IMR-90 (cell line): ENCODE measurements around the gene FOXR1. TPM values are rescaled to one million over a fixed set of nuclear protein-coding genes. Genes with fewer than 3 reads are reported as not detected.

Experiments used
- ATAC-seq: fragments of 200-7000 bp; cut with Tn5 transposase; 2 replicates; pipeline ENCODE4 v1.9.1; 2020; ENCODE audit warnings: low read depth, mild to moderate bottlenecking, moderate library complexity
- BruUV-seq: library from RNA; stranded (reverse); fragments of 400-500 nt; replicated peaks from 2 replicates; lab custom pipeline; 2021; lab: Mats Ljungman, UMichigan
- CTCF ChIA-PET: fragments of 300-600 bp; formaldehyde crosslinking; extraction: SDS; loops from one replicate; lab custom pipeline; 2021; ENCODE audit warnings: antibody characterized with exemption; lab: Yijun Ruan, JAX
- POLR2A ChIA-PET: fragments of 300-600 bp; sonication (Branson Sonifier 250); formaldehyde crosslinking; loops from one replicate; lab custom pipeline; 2022; ENCODE audit warnings: antibody characterized with exemption; ENCODE audit not compliant: unreplicated experiment; lab: Charles Lee
- DNase-seq: peaks from one replicate; pipeline ENCODE4 v3.0.0; 2013
- H2AFZ ChIP-seq: replicated peaks from 2 replicates; pipeline ENCODE3; 2013; ENCODE audit warnings: low read length, mild to moderate bottlenecking; ENCODE audit not compliant: poor library complexity
- H2AK5ac ChIP-seq: 2 replicates; pipeline ENCODE4 v1.6.1; 2013; ENCODE audit warnings: low read depth, low read length, inconsistent platforms
- H2AK9ac ChIP-seq: replicated peaks from 2 replicates; pipeline ENCODE3; 2013; ENCODE audit warnings: mild to moderate bottlenecking, low read depth, low read length, moderate library complexity; ENCODE audit not compliant: poor library complexity
- H2BK120ac ChIP-seq: 2 replicates; pipeline ENCODE4 v1.6.1; 2013; ENCODE audit warnings: low read depth, low read length, inconsistent platforms
- H2BK15ac ChIP-seq: 3 replicates; pipeline ENCODE4 v1.6.1; 2013; ENCODE audit warnings: low read depth, low read length, inconsistent platforms
- H2BK20ac ChIP-seq: 2 replicates; pipeline ENCODE4 v1.6.1; 2013; ENCODE audit warnings: low read depth, mild to moderate bottlenecking, inconsistent platforms, low read length, moderate library complexity
- H2BK5ac ChIP-seq: 2 replicates; pipeline ENCODE4 v1.6.1; 2013; ENCODE audit warnings: mild to moderate bottlenecking, low read depth, low read length, inconsistent platforms; ENCODE audit not compliant: poor library complexity, severe bottlenecking
- H3K14ac ChIP-seq: replicated peaks from 2 replicates; pipeline ENCODE4 v1.6.1; 2013; ENCODE audit warnings: low read depth, low read length, inconsistent platforms
- H3K18ac ChIP-seq: 2 replicates; pipeline ENCODE4 v1.6.1; 2013; ENCODE audit warnings: low read depth, low read length, control low read depth
- H3K23ac ChIP-seq: 2 replicates; pipeline ENCODE4 v1.6.1; 2013; ENCODE audit warnings: low read depth, low read length, inconsistent platforms
- H3K27ac ChIP-seq: 2 replicates; pipeline ENCODE4 v1.5.1; 2013; ENCODE audit warnings: mild to moderate bottlenecking, control low read depth, low read length; ENCODE audit not compliant: insufficient read depth
- H3K27me3 ChIP-seq: 2 replicates; pipeline ENCODE4 v1.6.1; 2013; ENCODE audit warnings: low read length; ENCODE audit not compliant: control insufficient read depth, insufficient read depth
- H3K36me3 ChIP-seq: 2 replicates; pipeline ENCODE4 v1.6.1; 2013; ENCODE audit warnings: low read length, mixed read lengths; ENCODE audit not compliant: control insufficient read depth, insufficient read depth
- H3K4ac ChIP-seq: 2 replicates; pipeline ENCODE4 v1.6.1; 2013; ENCODE audit warnings: low read depth, low read length, inconsistent platforms
- H3K4me1 ChIP-seq: 2 replicates; pipeline ENCODE4 v1.6.1; 2013; ENCODE audit warnings: low read length, mixed read lengths; ENCODE audit not compliant: control insufficient read depth, insufficient read depth
- H3K4me2 ChIP-seq: 2 replicates; pipeline ENCODE4 v1.6.1; 2013; ENCODE audit warnings: low read depth, mild to moderate bottlenecking, control low read depth, low read length, moderate library complexity
- H3K4me3 ChIP-seq: 2 replicates; pipeline ENCODE4 v1.5.1; 2013; ENCODE audit warnings: low read depth, mild to moderate bottlenecking, control low read depth, low read length, moderate library complexity; ENCODE audit not compliant: insufficient read depth
- H3K56ac ChIP-seq: 2 replicates; pipeline ENCODE4 v1.6.1; 2013; ENCODE audit warnings: low read length, inconsistent platforms; ENCODE audit not compliant: insufficient read depth; ENCODE audit errors: extremely low read depth
- H3K79me1 ChIP-seq, 2 experiments: 2 replicates each; pipeline ENCODE4 v1.6.1; 2013; ENCODE audit warnings: low read length in 2 of 2, inconsistent platforms in 1 of 2, low read depth in 1 of 2
- H3K9ac ChIP-seq: 2 replicates; pipeline ENCODE4 v1.6.1; 2013; ENCODE audit warnings: low read depth, low read length, control low read depth
- H3K9me1 ChIP-seq: 2 replicates; pipeline ENCODE4 v1.6.1; 2013; ENCODE audit warnings: low read length, inconsistent platforms; ENCODE audit not compliant: insufficient read depth
- H3K9me3 ChIP-seq: 2 replicates; pipeline ENCODE4 v1.6.1; 2013; ENCODE audit warnings: low read length; ENCODE audit not compliant: control insufficient read depth, insufficient read depth
- H4K20me1 ChIP-seq: 2 replicates; pipeline ENCODE4 v1.6.1; 2013; ENCODE audit warnings: low read length, inconsistent platforms; ENCODE audit not compliant: insufficient read depth
- H4K5ac ChIP-seq: 2 replicates; pipeline ENCODE4 v1.6.1; 2013; ENCODE audit warnings: mild to moderate bottlenecking, low read depth, low read length, control low read depth
- H4K8ac ChIP-seq, 2 experiments: 2 replicates each; pipeline ENCODE4 v1.6.1; 2013; ENCODE audit warnings: low read depth in 2 of 2, low read length in 2 of 2, control low read depth in 1 of 2, inconsistent platforms in 1 of 2
- H4K91ac ChIP-seq: 2 replicates; pipeline ENCODE4 v1.6.1; 2013; ENCODE audit warnings: low read depth, low read length, inconsistent platforms; ENCODE audit not compliant: insufficient read depth
- BHLHE40 ChIP-seq: fragments of 150-350 bp; IDR thresholded peaks from 2 replicates; pipeline ENCODE4 v1.6.1; 2016; ENCODE audit warnings: mild to moderate bottlenecking, low read depth, low read length
- CEBPB ChIP-seq: IDR thresholded peaks from 2 replicates; pipeline ENCODE4 v1.6.1; 2012; ENCODE audit warnings: low read depth, low read length, improper control_type of control experiment
- FOS ChIP-seq: fragments of 150-350 bp; IDR thresholded peaks from 2 replicates; pipeline ENCODE4 v1.6.1; 2016; ENCODE audit warnings: low read depth, low read length
- MAFK ChIP-seq: IDR thresholded peaks from 2 replicates; pipeline ENCODE4 v1.6.1; 2012; ENCODE audit warnings: low read depth, low read length, improper control_type of control experiment
- MXI1 ChIP-seq: IDR thresholded peaks from 2 replicates; pipeline ENCODE4 v1.6.1; 2012; ENCODE audit warnings: low read depth, mild to moderate bottlenecking, low read length, moderate library complexity, borderline replicate concordance
- NFE2L2 ChIP-seq: fragments of 150-350 bp; IDR thresholded peaks from 2 replicates; pipeline ENCODE4 v1.6.1; 2016; ENCODE audit warnings: low read depth, mild to moderate bottlenecking, low read length
- POLR2A ChIP-seq: IDR thresholded peaks from 2 replicates; pipeline ENCODE4 v1.6.1; 2012; ENCODE audit warnings: mild to moderate bottlenecking, low read depth, low read length
- RAD21 ChIP-seq: IDR thresholded peaks from 2 replicates; pipeline ENCODE4 v1.6.1; 2012; ENCODE audit warnings: low read length, improper control_type of control experiment
- SMC3 ChIP-seq: fragments of 150-350 bp; IDR thresholded peaks from 2 replicates; pipeline ENCODE4 v1.6.1; 2016; ENCODE audit warnings: low read depth, mild to moderate bottlenecking, antibody characterized with exemption, low read length, moderate library complexity
- WGBS, 2 experiments: methylation state at CpG; one replicate each; pipeline versions ENCODE4 v1.1.5 to v1.1.7; 2013; ENCODE audit warnings: missing lambda C conversion rate in 2 of 2; ENCODE audit not compliant: insufficient read length in 1 of 2; ENCODE audit errors: extremely low coverage in 2 of 2; 5-methylcytosine and 5-hydroxymethylcytosine counted together
- dilution Hi-C: fragments of 300-500 bp; cut with HindIII; formaldehyde crosslinking; loops from one replicate; pipeline ENCODE4 v1.14.3; 2018; ENCODE audit warnings: low sequenced_read_pairs; ENCODE audit not compliant: unreplicated experiment
- in situ Hi-C: fragments of 300-500 bp; cut with MboI; formaldehyde crosslinking; loops from 3 replicates; pipeline ENCODE4 v1.14.3; 2019; ENCODE audit warnings: low sequenced_read_pairs, inconsistent platforms, mixed read lengths
- intact Hi-C: fragments of 100-400 bp; cut with micrococcal nuclease; formaldehyde crosslinking; loops from 2 replicates; pipeline ENCODE4 v1.10.0; 2022
- polyA plus RNA-seq, 3 experiments: library from polyadenylated mRNA; depleted of rRNA; stranded (reverse); fragments of >200 nt; gene quantifications; 2 replicates each; pipeline ENCODE4 v1.2.3, GENCODE V29; 2012; ENCODE audit warnings: low replicate concordance in 1 of 3
- total RNA-seq: library from RNA; depleted of rRNA; stranded (reverse); fragments of >200 nt; gene quantifications from 2 replicates; pipeline ENCODE4 v1.2.3, GENCODE V29; 2012
- TF ChIP-seq, protein P1 (sequence below): fragments of 150-350 bp; IDR thresholded peaks from 2 replicates; pipeline ENCODE4 v1.6.1; 2017; ENCODE audit warnings: mild to moderate bottlenecking, antibody characterized with exemption, low read length, low read depth
- TF ChIP-seq, protein P2 (sequence below): fragments of 150-350 bp; IDR thresholded peaks from 2 replicates; pipeline ENCODE4 v1.6.1; 2016; ENCODE audit warnings: low read depth, mild to moderate bottlenecking, low read length, moderate library complexity, borderline replicate concordance

FOXR1 gene
- total and polyA plus RNA-seq, 2 of the 4 experiments (the other 2 are of a cell fraction): not detected

DNA sequence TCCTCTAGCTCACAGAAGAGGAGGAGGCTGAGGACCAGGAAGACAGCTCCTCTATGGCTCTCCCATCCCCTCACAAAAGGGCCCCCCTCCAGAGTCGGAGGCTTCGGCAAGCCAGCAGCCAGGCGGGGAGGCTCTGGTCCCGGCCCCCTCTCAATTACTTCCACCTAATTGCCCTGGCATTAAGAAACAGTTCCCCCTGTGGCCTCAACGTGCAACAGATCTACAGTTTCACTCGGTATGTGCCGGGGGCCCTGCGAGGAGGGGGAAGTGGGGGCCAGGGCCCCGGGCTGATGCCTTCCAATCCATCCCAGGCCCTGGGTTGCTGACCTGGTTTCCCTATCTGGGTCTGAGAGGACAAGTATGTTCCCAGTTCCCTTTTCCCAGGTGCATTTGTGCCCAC lies 7.9 kb downstream of the FOXR1 start:
- Histone ChIP-seq H2AK5ac (no peak overlapping the region), H3K9me3 (no peaks in the 10 kb centered on the region), H2BK15ac (no peak overlapping the region), H4K20me1 (no peaks in the 10 kb centered on the region), H3K4ac (no peak overlapping the region), H3K4me3 (no peak overlapping the region), H3K36me3 (no peaks in the 10 kb centered on the region), H3K9me1 (no peaks in the 10 kb centered on the region), H3K18ac (no peak overlapping the region), H3K79me1 (no peaks in the 10 kb centered on the region), H3K9ac (no peak overlapping the region), H2AK9ac (no peak overlapping the region), H3K4me1 (no peaks in the 10 kb centered on the region), H3K27ac (no peak overlapping the region), H3K4me2 (no peak overlapping the region), H2BK20ac (no peak overlapping the region), H3K56ac (no peak overlapping the region), H3K27me3 (peaks cover 32% of the 10 kb centered on the region), H3K14ac (no peak overlapping the region), H4K8ac (no peak overlapping the region), H2AFZ (no peak overlapping the region), H4K5ac (no peak overlapping the region), H4K91ac (no peak overlapping the region), H3K23ac (no peak overlapping the region), H2BK120ac (no peak overlapping the region), H2BK5ac (no peak overlapping the region)
- no TSS peak for BruUV-seq
- ChIA-PET CTCF (interaction anchor here (0.7 kb wide), 1 partner anchor 10 kb away, joined by 3 read pairs; no protein-coding TSS in a partner anchor), POLR2A (no interaction called here)
- DNase-seq: no peak
- intact Hi-C loops: no loop called here
- in situ Hi-C loops: no loop called here
- dilution Hi-C loops: no loop called here
- no CpG with 5 or more reads among the region's 9 CpGs for whole genome bisulfite sequencing, 2 experiments
- ATAC-seq: no peak
- TF ChIP-seq MXI1 (no peak), NFE2L2 (no peak), MAFK (no peak), RAD21 (no peak), BHLHE40 (no peak), CEBPB (no peak), SMC3 (no peak), FOS (no peak), POLR2A (no peak)
- TF ChIP-seq, protein P1, sequence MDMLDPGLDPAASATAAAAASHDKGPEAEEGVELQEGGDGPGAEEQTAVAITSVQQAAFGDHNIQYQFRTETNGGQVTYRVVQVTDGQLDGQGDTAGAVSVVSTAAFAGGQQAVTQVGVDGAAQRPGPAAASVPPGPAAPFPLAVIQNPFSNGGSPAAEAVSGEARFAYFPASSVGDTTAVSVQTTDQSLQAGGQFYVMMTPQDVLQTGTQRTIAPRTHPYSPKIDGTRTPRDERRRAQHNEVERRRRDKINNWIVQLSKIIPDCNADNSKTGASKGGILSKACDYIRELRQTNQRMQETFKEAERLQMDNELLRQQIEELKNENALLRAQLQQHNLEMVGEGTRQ: no peak
- TF ChIP-seq, protein P2, sequence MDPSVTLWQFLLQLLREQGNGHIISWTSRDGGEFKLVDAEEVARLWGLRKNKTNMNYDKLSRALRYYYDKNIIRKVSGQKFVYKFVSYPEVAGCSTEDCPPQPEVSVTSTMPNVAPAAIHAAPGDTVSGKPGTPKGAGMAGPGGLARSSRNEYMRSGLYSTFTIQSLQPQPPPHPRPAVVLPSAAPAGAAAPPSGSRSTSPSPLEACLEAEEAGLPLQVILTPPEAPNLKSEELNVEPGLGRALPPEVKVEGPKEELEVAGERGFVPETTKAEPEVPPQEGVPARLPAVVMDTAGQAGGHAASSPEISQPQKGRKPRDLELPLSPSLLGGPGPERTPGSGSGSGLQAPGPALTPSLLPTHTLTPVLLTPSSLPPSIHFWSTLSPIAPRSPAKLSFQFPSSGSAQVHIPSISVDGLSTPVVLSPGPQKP: no peak
